Right ventricle myocardium superior (tissue), 1 donor: ENCODE measurements around the gene ANKRD31. TPM values are rescaled to one million over a fixed set of nuclear protein-coding genes. Genes with fewer than 3 reads are reported as not detected.
"Not testable (repeated sequence)": the region's sequence is repeated elsewhere in the genome, so short reads cannot be mapped to it uniquely, and the experiment has no call there.

Experiments used
- ATAC-seq: fragments of 200-7000 bp; cut with Tn5 transposase; one replicate; pipeline ENCODE4 v1.9.1; 2020; ENCODE audit warnings: mild to moderate bottlenecking; ENCODE audit not compliant: poor library complexity
- DNase-seq: peaks from one replicate; pipeline ENCODE4 v3.0.0-alpha.2; 2020
- intact Hi-C: fragments of 100-400 bp; cut with DNase I; formaldehyde crosslinking; loops from one replicate; pipeline ENCODE4 v1.11.2; 2022
- long read RNA-seq: library from polyadenylated mRNA; unstranded; transcript quantifications from one replicate; pipeline ENCODE4 v2.0.0, GENCODE V29; 2021
- total RNA-seq: library from RNA; stranded (reverse); fragmentation: NEBNext Ultra II Directional; extraction: Animal tissue kit (Norgen Biotek cat#: 25700); gene quantifications from one replicate; pipeline ENCODE4 v1.2.1, GENCODE V29; 2021
- donor health status: DM: no; HTN: yes; CAD: no; lungs with severe emphysema.

ANKRD31 gene
- total RNA-seq: 0.08 TPM
- long read RNA-seq: 0 reads

GRCh38 chr5:75236322-75237316 is at the start of gene ANKRD31:
TSS of gene ANKRD31 (minus strand) at chr5:75236878. CDS start at chr5:75236686, 192 bp downstream.
- DNase-seq: peak; percentile 93
- intact Hi-C loops: loop anchor here (2.0 to 10.0 kb wide), 2 partner anchors 100 to 448 kb away; partner anchors contain the start of gene HMGCR
- peak; percentile 100 for ATAC-seq

GRCh38 chr5:75286211-75286773 is 49.6 kb upstream of the ANKRD31 start:
- intact Hi-C loops: no loop called here
- ATAC-seq (no peak), DNase-seq (no peak)

GRCh38 chr5:75282581-75282980 is 45.9 kb upstream of the ANKRD31 start:
- intact Hi-C loops: no loop called here
- no peak for ATAC-seq
- no peak for DNase-seq

- intact Hi-C loops: no loop called here
- ATAC-seq (no peak), DNase-seq (no peak)
Measured at GRCh38 chr5:75281716-75282465, 45.2 kb upstream of the ANKRD31 start.

GRCh38 chr5:75279321-75279720 is 42.6 kb upstream of the ANKRD31 start:
- intact Hi-C loops: no loop called here
- no peak for ATAC-seq
- no peak for DNase-seq

- DNase-seq (no peak), ATAC-seq (no peak)
- intact Hi-C loops: no loop called here
Measured at GRCh38 chr5:75277463-75277862, 40.8 kb upstream of the ANKRD31 start.

GRCh38 chr5:75275756-75276155 is 39.1 kb upstream of the ANKRD31 start:
- DNase-seq: no peak
- intact Hi-C loops: no loop called here
- ATAC-seq: no peak

GRCh38 chr5:75275147-75275546 is 38.5 kb upstream of the ANKRD31 start:
- DNase-seq: no peak
- ATAC-seq: no peak
- intact Hi-C loops: no loop called here

GRCh38 chr5:75274486-75274885 is 37.8 kb upstream of the ANKRD31 start:
- intact Hi-C loops: no loop called here
- DNase-seq (no peak), ATAC-seq (no peak)

GRCh38 chr5:75270605-75271004 is 33.9 kb upstream of the ANKRD31 start:
- DNase-seq, ATAC-seq, intact Hi-C loops: not testable (repeated sequence)

GRCh38 chr5:75265731-75266130 is 29.1 kb upstream of the ANKRD31 start:
- no peak for DNase-seq
- intact Hi-C loops: no loop called here
- ATAC-seq: no peak

- ATAC-seq: no peak
- intact Hi-C loops: no loop called here
- no peak for DNase-seq
Measured at GRCh38 chr5:75262271-75262670, 25.6 kb upstream of the ANKRD31 start.

GRCh38 chr5:75260708-75261107 is 24.0 kb upstream of the ANKRD31 start:
- ATAC-seq (no peak), DNase-seq (no peak)
- intact Hi-C loops: no loop called here

GRCh38 chr5:75250452-75250851 is 13.8 kb upstream of the ANKRD31 start:
- ATAC-seq, intact Hi-C loops, DNase-seq: not testable (repeated sequence)

- intact Hi-C loops: no loop called here
- ATAC-seq (no peak), DNase-seq (no peak)
Measured at GRCh38 chr5:75245023-75245422, 8.3 kb upstream of the ANKRD31 start.

GRCh38 chr5:75243510-75243909 is 6.8 kb upstream of the ANKRD31 start:
- DNase-seq (no peak), ATAC-seq (no peak)
- intact Hi-C loops: no loop called here

- ATAC-seq (no peak), DNase-seq (no peak)
- intact Hi-C loops: no loop called here
Measured at GRCh38 chr5:75243100-75243499, 6.4 kb upstream of the ANKRD31 start.

GRCh38 chr5:75242067-75242466 is 5.4 kb upstream of the ANKRD31 start:
- ATAC-seq: no peak
- DNase-seq: no peak
- intact Hi-C loops: no loop called here

GRCh38 chr5:75239681-75240080 is 3.0 kb upstream of the ANKRD31 start:
- DNase-seq: no peak
- intact Hi-C loops: loop anchor here (10.0 kb wide), 1 partner anchor 445 kb away; no protein-coding TSS in a partner anchor
- no peak for ATAC-seq
